Measurements from ENCODE around the gene ZFPM1. TPM values are rescaled to one million over a fixed set of nuclear protein-coding genes. Genes with fewer than 3 reads are reported as not detected.
A peak's percentile ranks its signal among the peaks of the same experiment; 100 is the strongest.

The ZFPM1 gene
- total RNA-seq, 1 donor from 2014 or later, result 0.79 TPM

DNA sequence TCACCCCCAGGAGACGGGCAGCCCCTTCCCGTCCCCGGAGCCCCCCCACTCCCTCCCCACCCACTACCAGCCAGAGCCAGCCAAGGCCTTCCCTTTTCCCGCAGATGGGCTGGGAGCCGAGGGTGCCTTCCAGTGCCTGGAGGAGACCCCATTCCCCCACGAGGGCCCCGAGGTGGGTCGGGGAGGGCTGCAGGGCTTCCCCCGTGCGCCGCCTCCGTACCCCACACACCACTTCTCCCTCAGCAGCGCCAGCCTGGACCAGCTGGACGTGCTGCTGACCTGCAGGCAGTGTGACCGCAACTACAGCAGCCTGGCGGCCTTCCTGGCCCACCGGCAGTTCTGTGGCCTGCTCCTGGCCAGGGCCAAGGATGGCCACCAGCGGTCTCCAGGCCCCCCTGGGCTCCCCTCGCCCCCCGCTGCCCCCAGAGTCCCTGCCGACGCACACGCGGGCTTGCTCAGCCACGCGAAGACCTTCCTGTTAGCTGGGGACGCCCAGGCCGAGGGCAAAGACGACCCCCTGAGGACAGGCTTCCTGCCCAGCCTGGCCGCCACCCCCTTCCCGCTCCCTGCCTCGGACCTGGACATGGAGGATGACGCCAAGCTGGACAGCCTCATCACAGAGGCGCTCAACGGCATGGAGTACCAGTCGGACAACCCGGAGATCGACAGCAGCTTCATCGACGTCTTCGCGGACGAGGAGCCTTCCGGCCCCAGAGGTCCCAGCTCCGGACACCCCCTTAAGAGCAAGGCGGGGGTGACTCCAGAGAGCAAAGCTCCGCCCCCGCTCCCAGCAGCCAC, 23.5 kb upstream of the ZFPM1 start:
- FAIRE-seq (no peak), DNase-seq (ENCODE audit: low read depth) (no peak)
- no peaks in the 10 kb centered on the region for H3K36me3 ChIP-seq (ENCODE audit: control insufficient read depth, insufficient read depth, low read length)
- H3K4me3 ChIP-seq (ENCODE audit: low read depth, low read length), result no peak overlapping the region
- TF ChIP-seq, protein P1, sequence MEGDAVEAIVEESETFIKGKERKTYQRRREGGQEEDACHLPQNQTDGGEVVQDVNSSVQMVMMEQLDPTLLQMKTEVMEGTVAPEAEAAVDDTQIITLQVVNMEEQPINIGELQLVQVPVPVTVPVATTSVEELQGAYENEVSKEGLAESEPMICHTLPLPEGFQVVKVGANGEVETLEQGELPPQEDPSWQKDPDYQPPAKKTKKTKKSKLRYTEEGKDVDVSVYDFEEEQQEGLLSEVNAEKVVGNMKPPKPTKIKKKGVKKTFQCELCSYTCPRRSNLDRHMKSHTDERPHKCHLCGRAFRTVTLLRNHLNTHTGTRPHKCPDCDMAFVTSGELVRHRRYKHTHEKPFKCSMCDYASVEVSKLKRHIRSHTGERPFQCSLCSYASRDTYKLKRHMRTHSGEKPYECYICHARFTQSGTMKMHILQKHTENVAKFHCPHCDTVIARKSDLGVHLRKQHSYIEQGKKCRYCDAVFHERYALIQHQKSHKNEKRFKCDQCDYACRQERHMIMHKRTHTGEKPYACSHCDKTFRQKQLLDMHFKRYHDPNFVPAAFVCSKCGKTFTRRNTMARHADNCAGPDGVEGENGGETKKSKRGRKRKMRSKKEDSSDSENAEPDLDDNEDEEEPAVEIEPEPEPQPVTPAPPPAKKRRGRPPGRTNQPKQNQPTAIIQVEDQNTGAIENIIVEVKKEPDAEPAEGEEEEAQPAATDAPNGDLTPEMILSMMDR (IDR thresholded peaks at IDR 0.05; ENCODE audit: insufficient read depth, low read length, severe bottlenecking), result no peak
- H3K27me3 ChIP-seq (ENCODE audit: control insufficient read depth, insufficient read depth, low read length), result peaks cover 13% of the 10 kb centered on the region

GRCh38 chr16:88430185-88430523, 22.9 kb upstream of the ZFPM1 start:
- DNase-seq (ENCODE audit: low read depth), result no peak
- H3K27me3 ChIP-seq (ENCODE audit: control insufficient read depth, insufficient read depth, low read length), result peaks cover 13% of the 10 kb centered on the region
- no peak for FAIRE-seq
- no peaks in the 10 kb centered on the region for H3K36me3 ChIP-seq (ENCODE audit: control insufficient read depth, insufficient read depth, low read length)
- TF ChIP-seq, protein P1 (IDR thresholded peaks at IDR 0.05; ENCODE audit: insufficient read depth, low read length, severe bottlenecking), result no peak
- no peak overlapping the region for H3K4me3 ChIP-seq (ENCODE audit: low read depth, low read length)

- Histone ChIP-seq H3K4me3 (ENCODE audit: low read depth, low read length) (peak overlapping the region; percentile 3), H3K27me3 (ENCODE audit: control insufficient read depth, insufficient read depth, low read length) (peaks cover 15% of the 10 kb centered on the region)
- FAIRE-seq, result no peak
Measured at GRCh38 chr16:88430524-88431446, 22.3 kb upstream of the ZFPM1 start.

GRCh38 chr16:88431651-88432050, 21.4 kb upstream of the ZFPM1 start:
- Histone ChIP-seq H3K4me3 (ENCODE audit: low read depth, low read length) (no peak overlapping the region), H3K27me3 (ENCODE audit: control insufficient read depth, insufficient read depth, low read length) (peaks cover 15% of the 10 kb centered on the region), H3K36me3 (ENCODE audit: control insufficient read depth, insufficient read depth, low read length) (no peaks in the 10 kb centered on the region)
- DNase-seq (ENCODE audit: low read depth), result no peak
- TF ChIP-seq, protein P1 (IDR thresholded peaks at IDR 0.05; ENCODE audit: insufficient read depth, low read length, severe bottlenecking), result no peak
- FAIRE-seq, result no peak

More at GRCh38 chr16:88430524-88431446, 22.3 kb upstream of the ZFPM1 start:
- no peaks in the 10 kb centered on the region for H3K36me3 ChIP-seq (ENCODE audit: control insufficient read depth, insufficient read depth, low read length)
- TF ChIP-seq, protein P1 (IDR thresholded peaks at IDR 0.05; ENCODE audit: insufficient read depth, low read length, severe bottlenecking), result no peak
- DNase-seq (ENCODE audit: low read depth), result no peak

- H3K36me3 ChIP-seq (ENCODE audit: control insufficient read depth, insufficient read depth, low read length), result no peaks in the 10 kb centered on the region
- TF ChIP-seq, protein P1 (IDR thresholded peaks at IDR 0.05; ENCODE audit: insufficient read depth, low read length, severe bottlenecking), result no peak
- FAIRE-seq (no peak), DNase-seq (ENCODE audit: low read depth) (no peak)
- H3K27me3 ChIP-seq (ENCODE audit: control insufficient read depth, insufficient read depth, low read length), result peaks cover 15% of the 10 kb centered on the region
- no peak overlapping the region for H3K4me3 ChIP-seq (ENCODE audit: low read depth, low read length)
Measured at GRCh38 chr16:88432174-88432573, 20.9 kb upstream of the ZFPM1 start.

All from bronchial epithelial cell (primary cell).